ENCODE results near the gene FDXACB1. TPM values are rescaled to one million over a fixed set of nuclear protein-coding genes. Genes with fewer than 3 reads are reported as not detected.

FDXACB1 gene
- total RNA-seq, 1 experiment from 2014 or later: 2.8 TPM

DNA sequence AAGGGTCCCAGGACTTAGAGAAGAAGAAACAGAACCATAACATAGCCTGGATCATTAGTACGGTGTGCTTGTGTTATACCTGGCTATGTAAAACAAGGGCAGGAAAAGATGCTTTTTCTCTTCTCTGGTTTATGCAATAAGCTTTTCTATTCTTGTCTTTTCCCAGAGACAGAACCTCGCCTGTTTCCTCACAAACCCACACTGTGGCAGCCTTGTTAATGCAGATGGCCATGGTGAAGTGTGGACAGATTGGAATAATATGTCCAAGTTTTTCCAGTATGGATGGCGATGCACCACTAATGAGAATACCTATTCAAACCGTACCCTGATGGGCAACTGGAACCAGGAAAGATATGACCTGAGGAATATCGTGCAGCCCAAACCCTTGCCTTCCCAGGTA, 3.2 kb upstream of the FDXACB1 start:
- Histone ChIP-seq H3K9me3 (ENCODE audit: control insufficient read depth, low read depth, low read length) (no peaks in the 10 kb centered on the region), H4K8ac (replicated peaks; ENCODE audit: insufficient read length, low read depth, low read length) (no peak overlapping the region), H3K79me1 (ENCODE audit: insufficient read depth, low read depth, low read length, poor library complexity, severe bottlenecking) (no peaks in the 10 kb centered on the region), H3T11ph (ENCODE audit: low read length) (no peak overlapping the region), H3K56ac (ENCODE audit: insufficient read length, low read depth, low read length) (no peak overlapping the region), H4K91ac (ENCODE audit: insufficient read length, low read depth, low read length) (no peak overlapping the region), H3K4me1 (ENCODE audit: insufficient read depth, low read length) (no peaks in the 10 kb centered on the region; the same call in 1 of the 2 replicates), H3K4ac (ENCODE audit: low read depth, low read length) (no peak overlapping the region), H3K9ac (ENCODE audit: extremely low read depth, insufficient read length, low read length) (no peak overlapping the region), H2BK120ac (ENCODE audit: low read depth, low read length, poor library complexity, severe bottlenecking) (no peak overlapping the region), H3K18ac (ENCODE audit: insufficient read length, low read depth, low read length) (no peak overlapping the region), H2AFZ (ENCODE audit: low read length) (no peak overlapping the region), H3K79me2 (ENCODE audit: insufficient read depth, low read length) (no peaks in the 10 kb centered on the region), H2AK5ac (ENCODE audit: insufficient read length, low read length) (no peak overlapping the region), H2BK12ac (ENCODE audit: insufficient read length, low read depth, low read length) (no peak overlapping the region), H2BK20ac (ENCODE audit: low read depth, low read length, poor library complexity, severe bottlenecking) (no peak overlapping the region), H3K23me2 (ENCODE audit: insufficient read length, low read depth, low read length, poor library complexity, severe bottlenecking) (peaks cover 9% of the 10 kb centered on the region), H3K4me2 (ENCODE audit: insufficient read depth, insufficient read length, low read length) (no peak overlapping the region), H4K20me1 (ENCODE audit: control insufficient read depth, insufficient read depth, insufficient read length) (no peaks in the 10 kb centered on the region), H3K27ac (ENCODE audit: insufficient read length, low read depth, low read length) (no peak overlapping the region), H4K5ac (ENCODE audit: insufficient read length, low read depth, low read length) (no peak overlapping the region), H3K23ac (ENCODE audit: insufficient read length, low read depth, low read length) (no peak overlapping the region), H3K14ac (ENCODE audit: insufficient read depth, low read length) (no peak overlapping the region), H2BK5ac (ENCODE audit: insufficient read length, low read length) (no peak overlapping the region), H3K27me3 (ENCODE audit: insufficient read depth, low read length) (no peaks in the 10 kb centered on the region), H2BK15ac (ENCODE audit: low read depth, low read length) (no peak overlapping the region)
- WGBS (ENCODE audit: extremely low coverage, insufficient read length, low lambda C conversion rate): no CpG with 5 or more reads among the region's 5 CpGs
- Mint-ChIP-seq H3K36me3 (ENCODE audit: insufficient read depth in 1 of 3, low read depth in 3 of 3) (no peaks in the 10 kb centered on the region), H3K9me3 (no peaks in the 10 kb centered on the region), H3K4me1 (peaks cover 5 to 10% of the 10 kb centered on the region in 2 experiments), H3K27ac (no peak overlapping the region), H3K27me3 (ENCODE audit: low read depth) (no peaks in the 10 kb centered on the region), H3K4me3 (no peak overlapping the region)
- TF ChIP-seq CTCF (conservative IDR thresholded peaks at IDR 0.05): no peak
- no peak for DNase-seq
